ENCODE measurements around the gene ECM2.

DNA sequence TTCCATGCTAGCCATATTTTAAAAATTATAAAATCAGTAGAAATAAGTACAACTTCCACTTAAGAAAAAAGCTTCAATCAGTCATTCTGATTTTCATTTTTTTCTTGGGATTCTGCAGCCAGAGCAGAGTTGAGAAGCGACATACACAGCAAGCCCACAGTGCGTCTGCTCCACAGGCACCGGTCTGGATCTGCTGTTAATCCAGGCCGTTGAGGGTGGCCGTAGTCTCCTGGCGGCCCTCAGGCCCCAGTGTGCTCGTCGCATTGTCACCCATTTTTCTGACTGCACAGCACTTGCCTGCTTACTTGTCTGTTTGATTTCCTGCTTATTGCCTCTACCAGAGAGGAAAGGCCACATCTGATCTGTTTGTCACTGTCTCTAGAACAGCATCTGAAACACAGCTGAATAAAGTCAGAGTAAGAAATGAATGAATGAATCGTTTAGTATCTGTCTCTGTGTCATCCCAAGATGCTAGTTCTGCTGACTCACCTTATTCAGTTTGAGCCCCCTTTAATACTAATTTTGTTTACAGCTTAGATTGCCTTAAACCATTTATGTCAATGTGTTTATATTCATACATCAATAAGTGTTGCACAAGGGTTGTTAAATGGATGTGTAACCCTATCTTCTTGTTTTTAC lies 41.9 kb downstream of the ECM2 start:
- no peak for TF ChIP-seq TAF1 (IDR thresholded peaks at IDR 0.05; ENCODE audit: borderline replicate concordance, insufficient read depth, low read length)
- no peak for TF ChIP-seq POLR2AphosphoS5 (IDR thresholded peaks at IDR 0.05; ENCODE audit: low read depth, low read length)
- TF ChIP-seq SIN3A (IDR thresholded peaks at IDR 0.05; ENCODE audit: borderline replicate concordance, insufficient read depth, low read length): no peak

Measured in PFSK-1 (cell line).